ENCODE measurements around the gene DPEP3. TPM values are rescaled to one million over a fixed set of nuclear protein-coding genes. Genes with fewer than 3 reads are reported as not detected.

DPEP3 gene
- total RNA-seq, 1 donor from 2014 or later, result not detected

DNA sequence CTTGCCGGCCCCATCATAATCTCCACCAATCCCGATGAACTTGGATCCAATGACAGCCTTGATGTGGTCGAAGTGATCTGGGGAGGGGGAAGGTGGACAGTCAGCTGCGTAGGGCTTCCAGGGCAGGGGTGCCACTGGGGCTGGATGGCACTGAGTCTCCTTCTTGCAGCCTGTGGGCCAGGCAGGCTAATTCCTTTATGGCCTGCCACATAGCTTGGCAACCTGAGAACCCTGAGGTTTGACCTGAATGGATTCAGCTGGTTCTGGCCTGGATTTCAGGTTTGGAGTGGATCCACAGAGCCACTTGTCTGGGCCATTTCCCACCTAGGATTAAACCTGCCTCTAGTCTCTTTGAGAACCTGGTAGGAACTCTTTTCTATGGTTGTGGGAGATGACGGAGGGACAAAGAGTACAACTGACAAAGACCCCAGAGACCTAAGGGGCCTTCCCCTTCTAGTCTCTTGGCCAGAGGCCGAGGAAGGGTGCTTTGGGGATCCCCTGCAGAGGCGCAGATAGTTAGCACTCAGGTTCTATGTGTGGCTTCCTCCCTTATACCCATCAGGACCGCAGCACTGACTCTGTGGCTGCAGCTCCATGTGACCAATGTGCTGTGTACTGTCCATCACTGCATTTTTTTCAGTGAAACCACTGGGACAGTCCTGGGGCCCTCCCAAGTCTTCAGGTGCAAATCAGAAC, 9.2 kb upstream of the DPEP3 start:
- no peak for DNase-seq (ENCODE audit: low spot score in 2 of 2, unreplicated experiment in 2 of 2)
- no peaks in the 10 kb centered on the region for H3K9me3 Mint-ChIP-seq
- H3K4me1 Mint-ChIP-seq, result peaks cover 4% of the 10 kb centered on the region
- TF ChIP-seq, protein P1, sequence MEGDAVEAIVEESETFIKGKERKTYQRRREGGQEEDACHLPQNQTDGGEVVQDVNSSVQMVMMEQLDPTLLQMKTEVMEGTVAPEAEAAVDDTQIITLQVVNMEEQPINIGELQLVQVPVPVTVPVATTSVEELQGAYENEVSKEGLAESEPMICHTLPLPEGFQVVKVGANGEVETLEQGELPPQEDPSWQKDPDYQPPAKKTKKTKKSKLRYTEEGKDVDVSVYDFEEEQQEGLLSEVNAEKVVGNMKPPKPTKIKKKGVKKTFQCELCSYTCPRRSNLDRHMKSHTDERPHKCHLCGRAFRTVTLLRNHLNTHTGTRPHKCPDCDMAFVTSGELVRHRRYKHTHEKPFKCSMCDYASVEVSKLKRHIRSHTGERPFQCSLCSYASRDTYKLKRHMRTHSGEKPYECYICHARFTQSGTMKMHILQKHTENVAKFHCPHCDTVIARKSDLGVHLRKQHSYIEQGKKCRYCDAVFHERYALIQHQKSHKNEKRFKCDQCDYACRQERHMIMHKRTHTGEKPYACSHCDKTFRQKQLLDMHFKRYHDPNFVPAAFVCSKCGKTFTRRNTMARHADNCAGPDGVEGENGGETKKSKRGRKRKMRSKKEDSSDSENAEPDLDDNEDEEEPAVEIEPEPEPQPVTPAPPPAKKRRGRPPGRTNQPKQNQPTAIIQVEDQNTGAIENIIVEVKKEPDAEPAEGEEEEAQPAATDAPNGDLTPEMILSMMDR (IDR thresholded peaks at IDR 0.05; ENCODE audit: unreplicated experiment), result no peak
- no peak overlapping the region for H3K27ac Mint-ChIP-seq
- H3K27me3 Mint-ChIP-seq (ENCODE audit: low read depth), result no peaks in the 10 kb centered on the region
- H3K4me3 Mint-ChIP-seq, result no peak overlapping the region
- H3K36me3 Mint-ChIP-seq, result no peaks in the 10 kb centered on the region

DNA sequence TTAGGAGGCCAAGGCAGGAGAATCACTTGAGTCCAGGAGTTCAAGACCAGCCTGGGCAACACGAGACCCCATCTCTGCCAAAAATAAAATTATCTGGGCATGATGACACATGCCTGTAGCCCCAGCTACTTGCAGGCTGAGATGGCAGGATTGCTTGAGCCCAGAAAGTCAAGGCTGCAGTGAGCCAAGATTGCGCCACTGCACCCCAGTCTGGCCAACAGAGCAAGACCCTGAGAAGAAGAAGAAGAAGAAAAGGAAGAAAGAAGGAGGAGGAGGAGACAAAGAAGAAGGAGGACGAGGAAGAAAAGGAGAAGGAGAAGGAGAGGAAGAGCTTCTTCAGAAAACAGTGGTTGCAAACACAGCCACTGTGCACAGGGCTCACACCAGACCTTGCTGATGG, 8.4 kb upstream of the DPEP3 start:
- peaks cover 2% of the 10 kb centered on the region for H3K4me1 Mint-ChIP-seq
- TF ChIP-seq, protein P1 (IDR thresholded peaks at IDR 0.05; ENCODE audit: unreplicated experiment), result no peak
- no peak overlapping the region for H3K27ac Mint-ChIP-seq

DNA sequence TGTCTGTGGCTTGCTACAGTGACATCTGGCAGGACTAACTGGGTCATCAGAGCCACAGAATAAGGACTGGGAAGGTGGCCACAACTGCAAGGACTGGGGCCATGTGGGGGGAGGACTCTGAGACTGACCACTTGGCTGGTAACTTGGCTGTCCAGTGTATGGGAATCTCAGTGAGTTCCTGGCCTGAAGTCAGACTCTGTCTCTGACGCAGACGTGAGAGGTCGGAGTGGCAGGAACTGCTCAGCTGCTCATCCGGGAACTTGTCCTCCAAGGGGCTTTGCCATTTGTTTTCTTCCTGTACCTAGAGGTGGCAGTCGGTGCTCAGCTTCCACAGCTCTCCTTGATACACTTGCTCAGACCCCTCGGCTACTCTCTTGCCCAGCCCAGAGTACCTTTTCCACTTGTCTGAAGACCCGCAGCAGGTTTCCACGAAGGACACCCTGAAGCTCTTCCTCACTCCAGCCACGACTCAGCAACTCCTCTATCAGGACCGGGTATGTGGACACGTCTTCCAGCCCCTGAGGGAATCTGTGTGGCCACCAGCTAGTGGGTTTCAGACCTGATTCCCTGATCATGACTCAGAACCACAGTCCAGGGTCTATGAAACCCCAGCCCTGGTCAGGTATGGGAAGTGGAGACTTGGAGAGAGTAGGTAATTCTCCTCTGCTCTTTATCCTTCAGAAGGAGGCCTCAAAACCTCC, 7.3 kb upstream of the DPEP3 start:
- peaks cover 2% of the 10 kb centered on the region for H3K4me1 Mint-ChIP-seq

More for the DNA sequence above, 8.4 kb upstream of the DPEP3 start:
- Mint-ChIP-seq H3K9me3 (no peaks in the 10 kb centered on the region), H3K4me3 (no peak overlapping the region), H3K27me3 (ENCODE audit: low read depth) (no peaks in the 10 kb centered on the region), H3K36me3 (no peaks in the 10 kb centered on the region)
- no peak for DNase-seq (ENCODE audit: low spot score in 2 of 2, unreplicated experiment in 2 of 2)

DNA sequence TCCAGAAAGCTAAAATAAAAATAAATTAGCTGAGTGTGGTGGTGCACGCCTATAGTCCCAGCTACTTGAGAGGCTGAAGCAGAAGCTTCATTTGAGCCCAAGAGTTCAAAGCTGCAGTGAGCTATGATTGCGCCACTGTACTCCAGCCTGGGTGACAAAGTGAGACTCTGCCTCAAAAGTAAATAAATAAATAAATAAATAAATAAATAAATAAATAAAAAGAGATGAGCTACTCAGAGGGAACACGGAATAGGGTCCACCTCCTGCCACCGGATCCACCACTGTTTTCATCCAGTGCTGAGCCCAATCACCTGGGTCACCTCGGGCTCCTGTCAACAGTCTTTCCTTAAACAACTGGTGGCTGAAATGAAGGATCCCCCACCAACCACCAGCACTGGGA, 6.7 kb upstream of the DPEP3 start:
- no peaks in the 10 kb centered on the region for H3K27me3 Mint-ChIP-seq (ENCODE audit: low read depth)
- no peak for DNase-seq (ENCODE audit: low spot score in 2 of 2, unreplicated experiment in 2 of 2)
- no peak overlapping the region for H3K4me3 Mint-ChIP-seq
- H3K36me3 Mint-ChIP-seq, result no peaks in the 10 kb centered on the region
- TF ChIP-seq, protein P1 (IDR thresholded peaks at IDR 0.05; ENCODE audit: unreplicated experiment), result no peak
- no peak overlapping the region for H3K27ac Mint-ChIP-seq
- H3K9me3 Mint-ChIP-seq, result no peaks in the 10 kb centered on the region
- H3K4me1 Mint-ChIP-seq, result peaks cover 2% of the 10 kb centered on the region

More for the DNA sequence above, 7.3 kb upstream of the DPEP3 start:
- H3K9me3 Mint-ChIP-seq, result no peaks in the 10 kb centered on the region
- no peaks in the 10 kb centered on the region for H3K27me3 Mint-ChIP-seq (ENCODE audit: low read depth)
- H3K4me3 Mint-ChIP-seq, result no peak overlapping the region
- no peak overlapping the region for H3K27ac Mint-ChIP-seq
- no peaks in the 10 kb centered on the region for H3K36me3 Mint-ChIP-seq
- TF ChIP-seq, protein P1 (IDR thresholded peaks at IDR 0.05; ENCODE audit: unreplicated experiment), result no peak
- no peak for DNase-seq (ENCODE audit: low spot score in 2 of 2, unreplicated experiment in 2 of 2)

DNA sequence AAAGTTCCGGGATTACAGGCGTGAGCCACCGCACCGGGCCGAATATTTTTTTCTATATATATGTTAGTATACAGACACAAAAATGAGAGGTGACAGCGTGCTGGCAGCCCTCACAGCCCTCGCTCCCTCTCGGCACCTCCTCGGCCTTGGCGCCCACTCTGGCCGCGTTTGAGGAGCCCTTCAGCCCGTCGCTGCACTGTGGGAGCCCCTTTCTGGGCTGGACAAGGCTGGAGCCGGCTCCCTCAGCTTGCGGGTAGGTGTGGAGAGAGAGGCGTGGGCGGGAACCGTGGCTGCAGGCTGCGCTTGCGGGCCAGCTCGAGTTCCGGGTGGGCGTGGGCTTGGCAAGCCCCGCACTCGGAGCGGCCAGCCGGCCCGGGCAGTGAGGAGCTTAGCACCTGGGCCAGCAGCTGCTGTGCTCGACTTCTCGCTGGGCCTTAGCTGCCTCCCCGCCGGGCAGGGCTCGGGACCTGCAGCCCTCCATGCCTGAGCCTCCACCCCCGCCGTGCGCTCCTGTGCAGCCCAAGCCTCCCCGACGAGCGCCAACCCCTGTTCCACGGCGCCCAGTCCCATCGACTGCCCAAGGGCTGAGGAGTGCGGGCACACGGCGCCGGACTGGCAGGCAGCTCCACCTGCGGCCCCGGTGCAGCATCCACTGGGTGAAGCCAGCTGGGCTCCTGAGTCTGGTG, 1.9 kb upstream of the DPEP3 start:
- no peaks in the 10 kb centered on the region for H3K36me3 Mint-ChIP-seq
- DNase-seq (ENCODE audit: low spot score in 2 of 2, unreplicated experiment in 2 of 2), result no peak
- TF ChIP-seq, protein P1 (IDR thresholded peaks at IDR 0.05; ENCODE audit: unreplicated experiment), result no peak
- no peaks in the 10 kb centered on the region for H3K9me3 Mint-ChIP-seq
- H3K27ac Mint-ChIP-seq, result no peak overlapping the region
- H3K27me3 Mint-ChIP-seq (ENCODE audit: low read depth), result peaks cover 2% of the 10 kb centered on the region
- no peak overlapping the region for H3K4me3 Mint-ChIP-seq
- peaks cover 2% of the 10 kb centered on the region for H3K4me1 Mint-ChIP-seq
